Limb (tissue), 2 donors: Measurements from ENCODE around the gene ZFP64.
A peak's percentile ranks its signal among the peaks of the same experiment; 100 is the strongest.
"Not testable (repeated sequence)": the region's sequence is repeated elsewhere in the genome, so short reads cannot be mapped to it uniquely, and the experiment has no call there.

Experiments
- DNase-seq, 2 donors: peaks; one replicate each; pipeline ENCODE4 v3.0.0-alpha.2; 2016; ENCODE audit errors: extremely low spot score in 2 of 2

The ZFP64 gene

DNA sequence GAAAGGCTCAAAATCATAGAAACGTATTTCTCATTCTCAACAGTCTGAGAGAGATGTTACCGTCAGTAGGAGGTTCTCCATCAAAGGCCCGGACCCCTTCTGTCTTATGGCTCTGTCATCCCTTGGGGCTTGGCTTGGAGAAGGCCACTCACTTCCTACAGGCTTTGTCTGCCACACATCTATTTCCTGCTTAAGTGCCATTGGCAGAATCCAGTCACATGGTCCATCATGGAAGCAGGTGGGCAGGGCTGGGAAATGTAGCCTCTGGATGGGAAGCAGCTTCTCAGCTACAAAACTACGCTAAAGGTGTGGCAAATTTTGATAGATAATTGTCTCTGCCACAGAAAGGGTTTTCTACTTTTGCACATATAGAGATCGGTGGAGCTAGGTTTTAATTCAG is 12.6 kb upstream of the ZFP64 start:
- no peak for DNase-seq

DNA sequence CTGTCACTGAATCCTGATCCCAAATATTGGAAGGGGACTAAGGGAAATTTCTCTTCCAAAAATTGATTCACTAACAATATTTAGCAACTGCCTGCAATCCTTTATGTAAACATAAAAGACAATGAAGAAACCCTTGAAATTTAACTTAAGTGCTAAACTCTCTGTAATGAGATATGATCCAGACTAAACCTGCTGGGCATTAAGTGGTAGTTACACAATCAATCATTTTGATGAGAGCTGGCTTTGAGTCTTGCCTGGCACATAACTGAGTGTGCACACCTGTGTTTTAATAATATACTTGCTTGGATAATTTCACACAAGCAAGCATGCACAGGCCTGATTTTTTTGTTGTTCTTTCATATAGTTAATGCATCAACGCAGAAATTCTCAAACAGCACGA is 9.8 kb upstream of the ZFP64 start:
- DNase-seq: no peak

DNA sequence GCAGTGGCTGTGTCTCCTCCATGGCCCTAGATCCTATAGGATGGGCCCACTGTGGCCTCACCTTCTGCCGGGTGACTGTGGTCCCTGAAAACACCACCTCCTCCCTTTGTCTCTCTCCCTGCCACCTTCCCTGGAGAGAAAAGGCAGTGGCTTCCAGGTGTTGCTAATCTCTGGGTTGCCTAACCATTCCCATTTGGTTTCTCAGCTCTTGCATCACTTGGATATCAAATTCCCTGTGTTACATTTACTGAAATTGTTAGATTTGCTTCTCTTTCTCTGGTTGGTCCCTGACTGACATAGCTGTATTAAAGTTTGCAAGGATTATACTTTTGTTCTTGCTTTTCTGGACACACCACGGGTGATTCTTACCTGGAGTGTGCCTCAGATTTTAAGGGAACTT is 9.3 kb upstream of the ZFP64 start:
- DNase-seq: no peak

- DNase-seq: no peak
These were observed 5.3 kb upstream of the ZFP64 start for GRCh38 chr20:52196845-52197244.

GRCh38 chr20:52193886-52194545 is 2.4 kb upstream of the ZFP64 start:
- DNase-seq: no peak

DNA sequence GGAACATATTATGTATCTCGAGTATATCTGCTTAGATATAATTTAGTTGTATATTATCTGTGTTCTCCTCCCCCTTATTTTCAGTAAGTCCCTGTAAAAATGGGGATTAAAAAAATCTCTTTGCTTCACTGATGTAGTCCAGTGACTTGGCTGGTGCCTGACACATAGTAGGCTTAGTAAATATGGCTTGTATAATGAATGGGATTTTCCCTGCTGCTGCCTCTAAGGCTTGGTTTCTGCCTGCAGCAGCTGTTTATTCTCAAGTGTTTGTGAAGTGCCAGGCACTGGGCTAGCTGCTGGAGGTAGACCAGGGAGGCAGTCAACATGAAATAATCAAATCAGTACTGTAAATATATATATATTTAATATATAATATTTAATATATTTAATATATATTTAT is 1.6 kb upstream of the ZFP64 start:
- no peak for DNase-seq

DNA sequence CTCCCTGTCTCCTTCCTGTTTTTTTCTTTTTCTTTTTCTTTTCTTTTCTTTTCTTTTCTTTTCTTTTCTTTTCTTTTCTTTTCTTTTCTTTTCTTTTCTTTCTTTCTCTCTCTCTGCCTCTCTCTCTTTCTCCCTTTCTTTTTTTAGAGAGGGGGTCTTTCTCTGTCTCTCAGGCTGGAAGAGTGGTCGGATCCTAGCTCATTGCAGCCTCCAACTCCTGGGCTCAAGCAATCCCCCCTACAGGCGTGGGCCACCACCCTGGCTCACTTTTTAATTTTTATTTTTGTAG is 1.1 kb upstream of the ZFP64 start:
- DNase-seq: not testable (repeated sequence)

DNA sequence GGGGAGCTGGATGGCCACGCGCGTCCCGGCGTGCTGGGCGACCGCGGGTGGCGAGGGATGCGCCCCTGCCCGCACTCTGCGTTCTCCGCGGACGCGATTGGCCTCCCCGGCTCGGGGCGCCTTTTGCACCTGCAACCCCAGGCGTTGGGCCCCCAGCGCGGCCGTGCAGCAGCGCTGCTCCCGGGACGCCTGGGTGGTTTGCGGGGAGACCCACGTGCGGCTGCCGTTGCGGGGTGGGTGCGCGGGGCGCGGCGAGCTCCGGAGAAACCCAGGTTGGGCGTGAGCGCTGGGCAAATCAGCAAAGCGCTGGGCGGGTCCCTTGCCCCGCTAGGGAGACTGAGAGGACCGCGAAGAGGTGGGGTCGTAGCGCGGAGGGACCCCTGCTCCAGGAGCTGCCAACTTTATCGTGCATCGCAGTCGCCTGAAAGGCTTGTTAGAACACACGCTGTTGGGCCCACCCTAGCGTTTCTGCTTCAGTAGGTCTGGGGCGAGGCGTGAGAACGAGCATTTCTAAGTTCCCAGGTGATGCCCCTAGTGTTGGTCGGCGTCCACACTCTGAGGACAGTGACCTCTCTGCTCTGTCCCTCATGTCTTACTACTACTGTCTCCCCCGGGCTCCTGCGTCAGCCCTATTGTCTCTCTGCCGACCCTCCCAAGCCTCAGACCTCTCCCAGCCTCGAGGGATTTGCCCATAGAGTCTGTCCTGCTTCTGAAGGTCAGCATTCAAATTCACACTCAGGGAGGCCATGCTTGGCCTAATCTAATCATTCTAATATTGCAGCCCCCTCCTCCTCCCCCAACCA is 538 bp upstream of the ZFP64 start:
- DNase-seq: peak in 1 of 2 donors; percentile 2

DNA sequence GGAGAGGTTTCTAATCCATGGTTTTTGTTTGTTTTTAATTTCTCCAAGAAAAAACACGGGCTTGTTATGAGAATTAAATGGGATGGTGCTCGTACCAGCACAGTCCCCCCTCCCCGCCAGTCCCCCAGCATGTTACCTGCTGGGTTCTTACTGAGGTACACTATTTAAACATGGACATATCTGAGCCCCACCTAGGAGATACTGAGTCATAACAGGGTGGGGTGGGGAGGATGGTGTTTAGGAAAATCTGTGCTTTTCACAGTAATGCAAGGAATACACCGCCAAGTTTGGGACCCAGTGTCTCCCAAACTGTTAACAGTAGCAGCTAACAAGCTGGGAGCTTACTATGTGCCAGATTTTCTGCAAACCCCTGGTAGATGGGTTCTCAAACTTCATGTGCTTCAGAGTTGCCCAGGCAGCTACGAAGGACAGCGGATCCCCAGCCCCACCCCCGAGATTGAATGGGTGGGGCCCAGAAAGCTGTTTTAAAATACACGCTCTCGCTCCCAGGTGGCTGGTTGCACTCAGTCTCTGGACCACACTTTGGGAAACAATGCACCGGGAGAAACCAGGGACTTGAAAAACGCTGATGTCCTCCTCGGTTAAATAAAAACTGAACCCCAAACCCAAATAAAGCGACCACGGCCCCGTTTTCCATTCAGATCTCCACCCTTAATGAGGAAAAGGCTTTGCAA is 995 bp downstream of the ZFP64 start:
- peak in 1 of 2 donors; percentile 62 for DNase-seq

DNA sequence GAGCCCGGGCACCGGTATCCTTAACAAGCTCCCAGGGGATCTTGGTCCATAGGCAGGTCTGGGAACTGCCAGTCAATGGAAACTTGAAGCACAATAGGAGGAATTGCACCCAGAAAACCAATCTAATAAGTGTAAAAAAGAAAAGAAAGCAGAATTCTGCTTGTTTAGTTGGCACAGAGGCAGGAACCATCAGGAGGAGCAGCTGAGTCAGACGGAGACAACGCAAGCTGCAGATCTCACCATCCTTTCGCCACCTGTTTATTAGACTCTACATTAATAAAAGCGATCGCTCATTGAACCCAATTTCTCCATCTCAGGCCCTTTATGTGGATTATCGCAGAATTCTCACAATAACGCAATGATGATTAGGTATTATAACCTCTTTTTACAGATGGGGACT is 9.8 kb downstream of the ZFP64 start:
- DNase-seq: no peak

GRCh38 chr20:52180180-52180840 is 11.3 kb downstream of the ZFP64 start:
- no peak for DNase-seq

- no peak for DNase-seq
These were observed 12.0 kb downstream of the ZFP64 start for GRCh38 chr20:52179331-52180179.

DNA sequence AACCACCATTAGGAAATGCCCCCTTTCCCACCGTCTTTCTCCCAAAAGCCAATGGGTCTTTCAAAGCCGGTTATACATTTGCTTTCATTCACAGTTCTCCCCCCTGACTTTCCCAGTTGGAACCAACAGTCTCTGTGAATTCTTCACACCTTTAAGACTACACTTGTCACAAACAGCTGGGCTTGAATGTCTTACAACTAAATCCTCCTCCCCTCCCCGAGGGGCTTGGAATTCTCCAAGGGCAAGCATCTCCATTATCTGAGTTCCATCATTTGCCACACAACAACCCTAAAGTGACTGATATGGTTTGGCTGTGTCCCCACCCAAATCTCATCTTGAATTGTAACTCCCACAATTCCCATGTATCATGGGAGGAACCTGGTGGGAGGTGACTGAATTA is 12.9 kb downstream of the ZFP64 start:
- DNase-seq: no peak

DNA sequence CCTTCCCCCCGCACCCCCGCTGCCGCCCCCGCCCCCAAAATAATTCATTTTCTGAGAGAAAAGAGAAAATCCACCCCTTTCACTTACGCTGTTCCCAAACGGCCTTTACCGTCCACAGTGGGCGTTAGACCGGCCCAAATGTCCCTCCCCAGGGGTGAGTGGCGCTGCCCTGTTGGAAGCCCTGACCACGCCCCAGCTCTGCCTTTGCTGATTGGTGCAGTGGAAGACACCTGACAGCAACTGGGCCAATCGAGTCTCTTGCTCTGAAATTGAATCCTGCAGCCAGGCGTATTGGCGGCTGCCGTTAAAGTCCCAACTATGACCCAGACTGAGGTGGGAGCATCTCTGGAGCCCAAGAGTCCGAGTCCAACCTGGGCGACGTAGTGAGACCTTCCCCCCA is 15.7 kb downstream of the ZFP64 start:
- no peak for DNase-seq

DNA sequence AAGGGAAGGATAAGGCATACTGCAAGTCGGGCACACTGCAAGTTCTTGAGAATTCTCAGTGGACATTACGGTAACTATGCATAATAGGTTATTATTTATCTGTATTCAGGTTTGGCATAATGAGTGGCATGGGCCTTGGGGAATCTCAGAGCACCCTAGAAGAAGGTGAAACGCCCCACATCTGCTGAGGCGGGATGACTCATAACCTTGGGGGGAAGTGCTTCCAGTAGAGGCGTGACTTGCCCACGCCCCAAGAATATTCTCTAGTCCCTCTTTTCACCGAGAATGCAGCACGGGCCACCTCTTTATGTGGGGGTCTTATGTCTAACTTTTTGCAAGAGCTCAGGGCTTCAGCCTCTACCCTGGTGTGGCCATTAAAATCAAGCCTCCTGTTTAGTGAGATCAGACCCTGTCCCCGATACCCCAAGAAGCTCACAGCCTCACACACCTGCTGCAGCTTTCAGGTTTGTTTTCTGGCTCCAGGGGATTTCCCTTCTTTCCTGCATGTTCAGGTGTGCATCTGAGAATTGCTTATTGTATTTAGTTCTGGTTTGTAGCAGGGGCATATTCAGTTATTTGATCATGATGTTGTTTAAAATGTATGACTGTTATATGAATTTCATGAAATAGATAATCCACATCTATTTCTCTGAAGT is 19.1 kb downstream of the ZFP64 start:
- no peak for DNase-seq

GRCh38 chr20:52171025-52171424 is 20.6 kb downstream of the ZFP64 start:
- no peak for DNase-seq

- DNase-seq: no peak
These were observed 23.5 kb downstream of the ZFP64 start for GRCh38 chr20:52168116-52168515.

- no peak for DNase-seq
These were observed 24.2 kb downstream of the ZFP64 start for GRCh38 chr20:52167232-52167840.

DNA sequence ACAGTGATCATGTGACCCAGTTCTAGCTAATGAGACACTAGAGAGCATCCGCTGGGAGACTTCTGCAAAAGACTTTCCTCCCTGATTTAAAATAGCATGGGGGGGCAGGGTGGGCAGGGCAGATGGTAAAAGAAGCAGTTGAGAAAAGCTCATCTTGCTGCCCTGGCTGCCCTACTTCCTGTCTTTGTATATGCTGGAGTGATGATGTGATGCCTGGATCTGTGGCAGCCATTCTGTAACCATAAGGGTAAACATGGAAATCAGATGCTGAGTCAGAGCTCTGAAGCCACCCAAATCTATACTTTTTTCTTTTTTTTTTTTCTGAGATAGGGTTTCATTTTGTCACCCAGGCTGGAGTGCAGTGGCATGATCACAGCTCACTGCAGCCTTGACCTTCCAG is 25.4 kb downstream of the ZFP64 start:
- no peak for DNase-seq

GRCh38 chr20:52160621-52161204 is 30.9 kb downstream of the ZFP64 start:
- DNase-seq: no peak
